Tibial nerve (tissue), 4 donors: ENCODE data around the gene YWHAB. TPM values are rescaled to one million over a fixed set of nuclear protein-coding genes. Genes with fewer than 3 reads are reported as not detected.

Experiments
- DNase-seq, 2 donors: peaks; one replicate each; pipeline ENCODE4 v3.0.0-alpha.2; 2019; ENCODE audit warnings: low spot score in 2 of 2
- H3K27ac ChIP-seq, 4 donors: fragments of 200-600 bp; sonication (generic) in 3 of 4; one replicate each; pipeline ENCODE4 v1.5.1; 2017 to 2019; ENCODE audit warnings: mild to moderate bottlenecking in 1 of 4
- H3K27me3 ChIP-seq, 2 donors: fragments of 200-600 bp; sonication (generic) in 1 of 2; one replicate each; pipeline versions ENCODE4 v1.5.1 to v1.6.0; 2017 to 2019
- H3K36me3 ChIP-seq, 3 donors: fragments of 200-600 bp; sonication (generic); one replicate each; pipeline ENCODE4 v1.5.1; 2018 to 2019
- H3K4me1 ChIP-seq, 4 donors: fragments of 200-600 bp; sonication (generic) in 3 of 4; one replicate each; pipeline ENCODE4 v1.5.1; 2017 to 2019
- H3K4me3 ChIP-seq, 4 donors: fragments of 200-600 bp; sonication (generic) in 3 of 4; one replicate each; pipeline ENCODE4 v1.5.1; 2017 to 2019; ENCODE audit warnings: mild to moderate bottlenecking in 1 of 4, moderate library complexity in 1 of 4
- H3K9me3 ChIP-seq, 4 donors: fragments of 200-600 bp; sonication (generic) in 3 of 4; one replicate each; pipeline ENCODE4 v1.5.1; 2017 to 2019
- CTCF ChIP-seq, 5 experiments: fragments of 200-600 bp in 3 of 5; fragments of 450-650 bp in 2 of 5; sonication (generic) in 3 of 5; IDR thresholded peaks; one replicate each; pipeline ENCODE4 v1.5.1; 2016 to 2019; ENCODE audit warnings: antibody characterized with exemption in 5 of 5, mild to moderate bottlenecking in 3 of 5, moderate library complexity in 2 of 5
- EP300 ChIP-seq, 2 donors: sonication (generic); formaldehyde crosslinking; IDR thresholded peaks; one replicate each; pipeline ENCODE4 v1.6.1; 2017; ENCODE audit warnings: antibody characterized with exemption in 2 of 2, mild to moderate bottlenecking in 1 of 2
- POLR2A ChIP-seq, 2 donors: fragments of 450-650 bp; IDR thresholded peaks; one replicate each; pipeline ENCODE4 v1.6.1; 2017; ENCODE audit warnings: antibody characterized with exemption in 2 of 2, mild to moderate bottlenecking in 2 of 2, moderate library complexity in 2 of 2
- WGBS, 2 donors: methylation state at CpG; one replicate each; pipeline ENCODE4 v1.1.5; 2018; 5-methylcytosine and 5-hydroxymethylcytosine counted together
- total RNA-seq, 4 donors: library from RNA; depleted of rRNA; stranded (reverse); fragments of >200 nt; gene quantifications; one replicate each; pipeline ENCODE4 v1.1.0, GENCODE V29; 2016

Gene YWHAB
- total RNA-seq, 4 donors from 2014 or later, result 97.9 to 119 (median 98.3) TPM

DNA sequence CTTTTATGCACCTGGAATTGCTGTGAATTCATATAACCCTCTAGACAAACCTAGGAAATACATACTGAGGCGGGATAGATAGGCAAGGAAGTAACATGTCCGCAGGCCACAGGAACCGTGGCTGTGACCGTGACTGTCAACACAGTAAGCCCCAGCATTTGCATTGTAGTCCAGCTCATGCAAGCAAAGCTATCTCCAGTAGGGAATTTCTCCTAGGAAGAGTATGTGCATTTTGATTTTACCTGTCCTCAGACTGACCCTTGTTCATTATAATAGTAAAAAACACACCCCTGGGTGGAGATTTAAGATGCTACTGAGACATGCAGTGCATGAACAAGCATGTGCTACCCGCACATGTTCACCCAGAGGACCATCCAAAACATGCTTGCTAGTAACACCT, 44.7 kb upstream of the YWHAB start:
- WGBS, 2 donors, result 83 to 90% methylated on average over 5 of the region's 5 CpGs
- no peak overlapping the region for H3K4me3 ChIP-seq
- H3K36me3 ChIP-seq, result no peaks in the 10 kb centered on the region
- H3K4me1 ChIP-seq, result no peaks in the 10 kb centered on the region
- H3K27me3 ChIP-seq, result peaks cover 0 to 6% of the 10 kb centered on the region in 2 donors
- no peak overlapping the region for H3K27ac ChIP-seq
- no peak for TF ChIP-seq CTCF (IDR thresholded peaks at IDR 0.05)
- H3K9me3 ChIP-seq, result peaks cover 0 to 10% (median 0%) of the 10 kb centered on the region in 4 donors
- DNase-seq, result no peak

- 80 to 85% methylated on average over 6 of the region's 6 CpGs for WGBS, 2 donors
- TF ChIP-seq POLR2A (IDR thresholded peaks at IDR 0.05), result no peak
- no peak for TF ChIP-seq EP300 (IDR thresholded peaks at IDR 0.05)
- peaks cover 0 to 10% (median 0%) of the 10 kb centered on the region in 4 donors for H3K9me3 ChIP-seq
- H3K4me1 ChIP-seq, result no peaks in the 10 kb centered on the region
- H3K27ac ChIP-seq, result no peak overlapping the region
- no peaks in the 10 kb centered on the region for H3K36me3 ChIP-seq
- peaks cover 0 to 6% of the 10 kb centered on the region in 2 donors for H3K27me3 ChIP-seq
- no peak overlapping the region for H3K4me3 ChIP-seq
- no peak for DNase-seq
Measured at GRCh38 chr20:44841955-44842354, 43.5 kb upstream of the YWHAB start.

DNA sequence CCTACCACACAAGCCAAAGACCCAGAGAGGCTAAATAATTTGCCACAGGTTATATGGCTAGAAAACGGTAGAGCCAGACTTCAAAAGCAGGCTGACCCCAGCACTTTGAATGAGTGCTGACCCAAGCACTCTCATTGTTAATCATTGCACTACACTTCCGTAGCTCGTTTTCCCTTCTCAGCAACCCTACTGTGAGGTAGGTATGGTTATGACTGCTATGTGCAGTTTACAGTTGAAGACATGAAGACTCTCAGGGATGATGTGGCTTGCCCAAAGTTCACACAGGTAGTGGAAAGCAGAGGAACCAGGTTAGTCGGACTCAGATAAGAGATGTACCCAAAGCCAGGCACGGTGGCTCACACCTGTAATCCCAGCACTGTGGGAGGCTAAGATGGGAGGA, 41.6 kb upstream of the YWHAB start:
- TF ChIP-seq CTCF (IDR thresholded peaks at IDR 0.05) (no peak), EP300 (IDR thresholded peaks at IDR 0.05) (no peak), POLR2A (IDR thresholded peaks at IDR 0.05) (no peak)
- Histone ChIP-seq H3K4me3 (no peak overlapping the region), H3K27ac (no peak overlapping the region), H3K9me3 (peaks cover 0 to 4% (median 0%) of the 10 kb centered on the region in 4 donors), H3K4me1 (no peaks in the 10 kb centered on the region), H3K27me3 (peaks cover 0 to 6% of the 10 kb centered on the region in 2 donors), H3K36me3 (no peaks in the 10 kb centered on the region)
- WGBS, 2 donors, result 81 to 88% methylated on average over 5 of the region's 5 CpGs
- DNase-seq, result no peak

DNA sequence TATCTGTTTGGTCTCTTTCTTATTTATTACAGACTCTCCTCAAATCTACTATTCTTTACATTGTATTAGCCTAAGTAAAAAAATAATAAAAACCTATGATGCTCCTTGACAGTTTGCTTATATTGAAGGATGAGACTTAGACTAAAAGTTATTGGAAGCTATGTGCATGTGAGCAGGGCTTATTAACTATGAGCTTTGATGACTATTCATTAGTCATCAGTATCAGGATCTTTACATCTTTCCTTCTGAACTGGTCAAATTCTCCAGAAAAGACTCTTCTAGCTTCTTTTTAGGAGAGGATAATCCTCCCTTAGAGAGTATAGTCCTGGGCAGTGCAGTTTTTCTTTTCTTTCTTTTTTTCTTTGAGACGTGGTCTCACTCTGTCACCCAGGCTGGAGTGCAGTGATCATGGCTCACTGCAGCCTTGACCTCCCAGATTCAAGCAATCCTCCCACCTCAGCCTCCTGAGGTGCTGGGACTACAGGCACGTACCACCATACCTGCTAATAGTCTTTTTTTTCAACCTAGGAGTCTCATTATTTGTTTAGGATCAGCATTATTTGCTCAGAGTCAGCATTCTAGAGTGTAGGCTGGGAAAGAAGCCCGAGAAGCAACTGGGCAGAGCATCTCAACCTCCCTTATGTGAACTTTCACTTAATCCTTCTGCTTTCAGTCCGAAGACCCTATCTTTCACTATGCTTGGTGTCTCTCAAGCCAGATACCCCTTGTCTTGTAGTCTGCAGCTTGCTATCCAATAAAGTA, 37.1 kb upstream of the YWHAB start:
- WGBS, 2 donors, result 78 to 80% methylated on average over 4 of the region's 4 CpGs
- no peak for DNase-seq
- TF ChIP-seq EP300 (IDR thresholded peaks at IDR 0.05), result no peak
- TF ChIP-seq POLR2A (IDR thresholded peaks at IDR 0.05), result no peak
- TF ChIP-seq CTCF (IDR thresholded peaks at IDR 0.05), result no peak

GRCh38 chr20:44849703-44850102, 35.8 kb upstream of the YWHAB start:
- no peak for DNase-seq
- WGBS, 2 donors, result 61 to 76% methylated on average over 1 of the region's 1 CpG

More for the DNA sequence above, 37.1 kb upstream of the YWHAB start:
- Histone ChIP-seq H3K36me3 (no peaks in the 10 kb centered on the region), H3K4me3 (no peak overlapping the region), H3K27me3 (peaks cover 0 to 6% of the 10 kb centered on the region in 2 donors), H3K9me3 (no peaks in the 10 kb centered on the region), H3K4me1 (no peaks in the 10 kb centered on the region), H3K27ac (no peak overlapping the region)

More at GRCh38 chr20:44849703-44850102, 35.8 kb upstream of the YWHAB start:
- Histone ChIP-seq H3K27me3 (no peaks in the 10 kb centered on the region), H3K9me3 (no peaks in the 10 kb centered on the region), H3K4me1 (no peaks in the 10 kb centered on the region), H3K4me3 (no peak overlapping the region), H3K36me3 (no peaks in the 10 kb centered on the region), H3K27ac (no peak overlapping the region)
- TF ChIP-seq POLR2A (IDR thresholded peaks at IDR 0.05), result no peak
- TF ChIP-seq EP300 (IDR thresholded peaks at IDR 0.05), result no peak
- TF ChIP-seq CTCF (IDR thresholded peaks at IDR 0.05), result no peak
